Measurements from ENCODE around the gene LYRM4. TPM values are rescaled to one million over a fixed set of nuclear protein-coding genes. Genes with fewer than 3 reads are reported as not detected.

LYRM4 gene
- polyA plus RNA-seq, 1 donor from 2014 or later: 29.3 TPM

- no peaks in the 10 kb centered on the region for H3K9me3 ChIP-seq (ENCODE audit: low read length)
- H3K27me3 ChIP-seq (ENCODE audit: insufficient read depth, low read depth, low read length): no peaks in the 10 kb centered on the region
- H3K9ac ChIP-seq (ENCODE audit: low read length): peak overlapping the region; percentile 86
- peak overlapping the region; percentile 62 for H2AFZ ChIP-seq (ENCODE audit: low read depth, low read length)
- H3K4me2 ChIP-seq (ENCODE audit: low read length): peak overlapping the region; percentile 92
- peak overlapping the region; percentile 88 for H3K27ac ChIP-seq (ENCODE audit: low read length)
- no peaks in the 10 kb centered on the region for H3K9me2 ChIP-seq (ENCODE audit: insufficient read depth, low read length)
- H4K20me1 ChIP-seq (ENCODE audit: insufficient read depth): no peaks in the 10 kb centered on the region
- TF ChIP-seq RAD21 (conservative IDR thresholded peaks at IDR 0.05): peak; percentile 10
- TF ChIP-seq TAF1 (IDR thresholded peaks at IDR 0.05; ENCODE audit: low read depth): no peak
- TF ChIP-seq EZH2 (IDR thresholded peaks at IDR 0.05; ENCODE audit: borderline replicate concordance, insufficient read depth, low read length, poor library complexity, severe bottlenecking): no peak
- TF ChIP-seq, protein P1, sequence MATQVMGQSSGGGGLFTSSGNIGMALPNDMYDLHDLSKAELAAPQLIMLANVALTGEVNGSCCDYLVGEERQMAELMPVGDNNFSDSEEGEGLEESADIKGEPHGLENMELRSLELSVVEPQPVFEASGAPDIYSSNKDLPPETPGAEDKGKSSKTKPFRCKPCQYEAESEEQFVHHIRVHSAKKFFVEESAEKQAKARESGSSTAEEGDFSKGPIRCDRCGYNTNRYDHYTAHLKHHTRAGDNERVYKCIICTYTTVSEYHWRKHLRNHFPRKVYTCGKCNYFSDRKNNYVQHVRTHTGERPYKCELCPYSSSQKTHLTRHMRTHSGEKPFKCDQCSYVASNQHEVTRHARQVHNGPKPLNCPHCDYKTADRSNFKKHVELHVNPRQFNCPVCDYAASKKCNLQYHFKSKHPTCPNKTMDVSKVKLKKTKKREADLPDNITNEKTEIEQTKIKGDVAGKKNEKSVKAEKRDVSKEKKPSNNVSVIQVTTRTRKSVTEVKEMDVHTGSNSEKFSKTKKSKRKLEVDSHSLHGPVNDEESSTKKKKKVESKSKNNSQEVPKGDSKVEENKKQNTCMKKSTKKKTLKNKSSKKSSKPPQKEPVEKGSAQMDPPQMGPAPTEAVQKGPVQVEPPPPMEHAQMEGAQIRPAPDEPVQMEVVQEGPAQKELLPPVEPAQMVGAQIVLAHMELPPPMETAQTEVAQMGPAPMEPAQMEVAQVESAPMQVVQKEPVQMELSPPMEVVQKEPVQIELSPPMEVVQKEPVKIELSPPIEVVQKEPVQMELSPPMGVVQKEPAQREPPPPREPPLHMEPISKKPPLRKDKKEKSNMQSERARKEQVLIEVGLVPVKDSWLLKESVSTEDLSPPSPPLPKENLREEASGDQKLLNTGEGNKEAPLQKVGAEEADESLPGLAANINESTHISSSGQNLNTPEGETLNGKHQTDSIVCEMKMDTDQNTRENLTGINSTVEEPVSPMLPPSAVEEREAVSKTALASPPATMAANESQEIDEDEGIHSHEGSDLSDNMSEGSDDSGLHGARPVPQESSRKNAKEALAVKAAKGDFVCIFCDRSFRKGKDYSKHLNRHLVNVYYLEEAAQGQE (IDR thresholded peaks at IDR 0.05; ENCODE audit: borderline replicate concordance): peak; percentile 23
- peak; percentile 63 for TF ChIP-seq POLR2AphosphoS5 (IDR thresholded peaks at IDR 0.05)
- no peak for TF ChIP-seq SMC3 (conservative IDR thresholded peaks at IDR 0.05; ENCODE audit: poor library complexity)
- TF ChIP-seq EP300 (conservative IDR thresholded peaks at IDR 0.05; ENCODE audit: poor library complexity, severe bottlenecking): no peak
- peak; percentile 95 for TF ChIP-seq MXI1 (conservative IDR thresholded peaks at IDR 0.05; ENCODE audit: poor library complexity, severe bottlenecking)
- TF ChIP-seq, protein P2, sequence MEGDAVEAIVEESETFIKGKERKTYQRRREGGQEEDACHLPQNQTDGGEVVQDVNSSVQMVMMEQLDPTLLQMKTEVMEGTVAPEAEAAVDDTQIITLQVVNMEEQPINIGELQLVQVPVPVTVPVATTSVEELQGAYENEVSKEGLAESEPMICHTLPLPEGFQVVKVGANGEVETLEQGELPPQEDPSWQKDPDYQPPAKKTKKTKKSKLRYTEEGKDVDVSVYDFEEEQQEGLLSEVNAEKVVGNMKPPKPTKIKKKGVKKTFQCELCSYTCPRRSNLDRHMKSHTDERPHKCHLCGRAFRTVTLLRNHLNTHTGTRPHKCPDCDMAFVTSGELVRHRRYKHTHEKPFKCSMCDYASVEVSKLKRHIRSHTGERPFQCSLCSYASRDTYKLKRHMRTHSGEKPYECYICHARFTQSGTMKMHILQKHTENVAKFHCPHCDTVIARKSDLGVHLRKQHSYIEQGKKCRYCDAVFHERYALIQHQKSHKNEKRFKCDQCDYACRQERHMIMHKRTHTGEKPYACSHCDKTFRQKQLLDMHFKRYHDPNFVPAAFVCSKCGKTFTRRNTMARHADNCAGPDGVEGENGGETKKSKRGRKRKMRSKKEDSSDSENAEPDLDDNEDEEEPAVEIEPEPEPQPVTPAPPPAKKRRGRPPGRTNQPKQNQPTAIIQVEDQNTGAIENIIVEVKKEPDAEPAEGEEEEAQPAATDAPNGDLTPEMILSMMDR (IDR thresholded peaks at IDR 0.05; ENCODE audit: poor library complexity, severe bottlenecking): no peak
- peak overlapping the region; percentile 87 for H3K4me3 ChIP-seq (ENCODE audit: low read length)
- no peaks in the 10 kb centered on the region for H3F3A ChIP-seq (ENCODE audit: insufficient read depth, low read length, poor library complexity, severe bottlenecking)
- no peaks in the 10 kb centered on the region for H3K36me3 ChIP-seq (ENCODE audit: insufficient read depth, low read length)
- H3K79me2 ChIP-seq (replicated peaks; ENCODE audit: insufficient read depth, low read length): peaks cover 33% of the 10 kb centered on the region
Observed at GRCh38 chr6:5261545-5262109, 877 bp upstream of the LYRM4 start.

GRCh38 chr6:5260111-5260620 is 584 bp downstream of the LYRM4 start:
- Histone ChIP-seq H3K79me2 (replicated peaks; ENCODE audit: insufficient read depth, low read length) (peaks cover 33% of the 10 kb centered on the region), H3F3A (ENCODE audit: insufficient read depth, low read length, poor library complexity, severe bottlenecking) (no peaks in the 10 kb centered on the region), H3K9me3 (ENCODE audit: low read length) (no peaks in the 10 kb centered on the region), H3K27me3 (ENCODE audit: insufficient read depth, low read depth, low read length) (no peaks in the 10 kb centered on the region), H4K20me1 (ENCODE audit: insufficient read depth) (no peaks in the 10 kb centered on the region), H2AFZ (ENCODE audit: low read depth, low read length) (peak overlapping the region; percentile 66), H3K9ac (ENCODE audit: low read length) (peak overlapping the region; percentile 86), H3K4me3 (ENCODE audit: low read length) (peak overlapping the region; percentile 87), H3K36me3 (ENCODE audit: insufficient read depth, low read length) (no peaks in the 10 kb centered on the region), H3K4me2 (ENCODE audit: low read length) (peak overlapping the region; percentile 87), H3K9me2 (ENCODE audit: insufficient read depth, low read length) (no peaks in the 10 kb centered on the region), H3K27ac (ENCODE audit: low read length) (peak overlapping the region; percentile 88)
- peak; percentile 16 for TF ChIP-seq RAD21 (conservative IDR thresholded peaks at IDR 0.05)
- TF ChIP-seq, protein P1 (IDR thresholded peaks at IDR 0.05; ENCODE audit: borderline replicate concordance): no peak

All from neural cell (in vitro differentiated cells).